Activated CD4-positive, alpha-beta T cell treated with anti-CD3 and anti-CD28 coated beads, Interleukin-2, amount 10 ng/mL, durations not matched to agents 7 days and 5 days (primary cell): ENCODE results near the gene IRGQ. TPM values are rescaled to one million over a fixed set of nuclear protein-coding genes. Genes with fewer than 3 reads are reported as not detected.
A peak's percentile ranks its signal among the peaks of the same experiment; 100 is the strongest.

Experiments
- CTCF ChIA-PET: fragments of 350-600 bp; sonication (Branson Sonifier 250); formaldehyde crosslinking; loops from one replicate; lab custom pipeline; 2021; ENCODE audit warnings: antibody characterized with exemption; lab: Charles Lee
- POLR2A ChIA-PET: fragments of 350-600 bp; sonication (Branson Sonifier 250); formaldehyde crosslinking; loops from one replicate; lab custom pipeline; 2021; ENCODE audit warnings: antibody characterized with exemption; lab: Charles Lee
- DNase-seq: peaks from one replicate; pipeline ENCODE4 v3.0.0-alpha.2; 2020
- H3K27ac Mint-ChIP-seq: one replicate; pipeline ENCODE4 v1.8.0; 2021; ENCODE audit warnings: mild to moderate bottlenecking, moderate library complexity, mixed read lengths
- H3K27me3 Mint-ChIP-seq: one replicate; pipeline ENCODE4 v1.8.0; 2021; ENCODE audit warnings: mixed read lengths
- H3K36me3 Mint-ChIP-seq: one replicate; pipeline ENCODE4 v1.8.0; 2021; ENCODE audit warnings: low read depth, mixed read lengths
- H3K4me1 Mint-ChIP-seq: one replicate; pipeline ENCODE4 v1.8.0; 2021; ENCODE audit warnings: mixed read lengths
- H3K4me3 Mint-ChIP-seq: one replicate; pipeline ENCODE4 v1.8.0; 2021; ENCODE audit warnings: mild to moderate bottlenecking, moderate library complexity, mixed read lengths
- H3K9me3 Mint-ChIP-seq: one replicate; pipeline ENCODE4 v1.8.0; 2021; ENCODE audit warnings: mixed read lengths
- total RNA-seq, 2 experiments: library from RNA; stranded (reverse); gene quantifications; one replicate each; pipeline ENCODE4 v1.2.3, GENCODE V29; 2021

The IRGQ gene
- total RNA-seq, 2 experiments from 2014 or later, result 9.0 to 9.7 TPM

DNA sequence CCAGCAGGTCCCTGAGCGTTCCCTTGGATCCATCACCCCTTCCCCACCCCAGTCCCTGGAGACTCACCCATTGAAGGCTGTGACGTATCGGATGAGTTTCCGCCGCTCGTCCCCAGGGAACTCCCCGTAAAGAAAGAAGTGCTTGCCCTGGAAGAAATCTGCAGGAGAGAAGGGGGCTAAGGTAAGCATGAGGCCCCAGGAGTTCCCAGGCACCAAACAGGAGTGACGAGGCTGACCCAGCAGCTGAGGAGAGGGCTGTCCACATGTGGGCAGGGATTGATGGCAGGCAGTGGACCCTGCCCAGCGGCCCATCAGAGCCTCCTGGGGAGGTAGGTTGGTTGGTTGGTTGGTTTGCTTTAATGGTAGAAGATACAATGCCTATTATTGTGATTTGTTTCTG is 51.9 kb downstream of the IRGQ start:
- no peaks in the 10 kb centered on the region for H3K4me1 Mint-ChIP-seq
- no peak overlapping the region for H3K4me3 Mint-ChIP-seq
- no peak for DNase-seq
- ChIA-PET CTCF (interaction anchor here (1.3 kb wide), 1 partner anchor 11 kb away, joined by 4 read pairs; no protein-coding TSS in a partner anchor), POLR2A (no interaction called here)
- H3K27ac Mint-ChIP-seq, result no peak overlapping the region
- H3K36me3 Mint-ChIP-seq, result peaks cover 35% of the 10 kb centered on the region
- H3K9me3 Mint-ChIP-seq, result peaks cover 3% of the 10 kb centered on the region
- no peaks in the 10 kb centered on the region for H3K27me3 Mint-ChIP-seq

GRCh38 chr19:43541920-43542650 is 53.8 kb downstream of the IRGQ start:
- no peak for DNase-seq
- Mint-ChIP-seq H3K27ac (no peak overlapping the region), H3K9me3 (peaks cover 5% of the 10 kb centered on the region), H3K4me1 (no peaks in the 10 kb centered on the region), H3K27me3 (no peaks in the 10 kb centered on the region), H3K4me3 (no peak overlapping the region), H3K36me3 (peaks cover 51% of the 10 kb centered on the region)
- CTCF ChIA-PET, result interaction anchor here (7.9 kb wide), 1 partner anchor 12 kb away, joined by 46 read pairs; no protein-coding TSS in a partner anchor
- POLR2A ChIA-PET, result no interaction called here

GRCh38 chr19:43540381-43540780 is 55.6 kb downstream of the IRGQ start:
- CTCF ChIA-PET, result interaction anchor here (0.6 to 7.9 kb wide), 2 partner anchors 13 to 39 kb away, joined by 4 to 46 read pairs; no protein-coding TSS in a partner anchor
- DNase-seq, result no peak
- Mint-ChIP-seq H3K27me3 (no peaks in the 10 kb centered on the region), H3K9me3 (peaks cover 5% of the 10 kb centered on the region), H3K4me1 (peaks cover 1% of the 10 kb centered on the region), H3K4me3 (no peak overlapping the region), H3K36me3 (peaks cover 54% of the 10 kb centered on the region), H3K27ac (no peak overlapping the region)
- POLR2A ChIA-PET, result no interaction called here

GRCh38 chr19:43538922-43539321 is 57.0 kb downstream of the IRGQ start:
- peaks cover 55% of the 10 kb centered on the region for H3K36me3 Mint-ChIP-seq
- H3K9me3 Mint-ChIP-seq, result peaks cover 5% of the 10 kb centered on the region
- ChIA-PET POLR2A (no interaction called here), CTCF (interaction anchor here (1.1 to 7.9 kb wide), 2 partner anchors 11 to 15 kb away, joined by 3 to 46 read pairs; no protein-coding TSS in a partner anchor)
- no peaks in the 10 kb centered on the region for H3K27me3 Mint-ChIP-seq
- H3K4me1 Mint-ChIP-seq, result peaks cover 7% of the 10 kb centered on the region
- no peak overlapping the region for H3K27ac Mint-ChIP-seq
- no peak for DNase-seq
- no peak overlapping the region for H3K4me3 Mint-ChIP-seq

DNA sequence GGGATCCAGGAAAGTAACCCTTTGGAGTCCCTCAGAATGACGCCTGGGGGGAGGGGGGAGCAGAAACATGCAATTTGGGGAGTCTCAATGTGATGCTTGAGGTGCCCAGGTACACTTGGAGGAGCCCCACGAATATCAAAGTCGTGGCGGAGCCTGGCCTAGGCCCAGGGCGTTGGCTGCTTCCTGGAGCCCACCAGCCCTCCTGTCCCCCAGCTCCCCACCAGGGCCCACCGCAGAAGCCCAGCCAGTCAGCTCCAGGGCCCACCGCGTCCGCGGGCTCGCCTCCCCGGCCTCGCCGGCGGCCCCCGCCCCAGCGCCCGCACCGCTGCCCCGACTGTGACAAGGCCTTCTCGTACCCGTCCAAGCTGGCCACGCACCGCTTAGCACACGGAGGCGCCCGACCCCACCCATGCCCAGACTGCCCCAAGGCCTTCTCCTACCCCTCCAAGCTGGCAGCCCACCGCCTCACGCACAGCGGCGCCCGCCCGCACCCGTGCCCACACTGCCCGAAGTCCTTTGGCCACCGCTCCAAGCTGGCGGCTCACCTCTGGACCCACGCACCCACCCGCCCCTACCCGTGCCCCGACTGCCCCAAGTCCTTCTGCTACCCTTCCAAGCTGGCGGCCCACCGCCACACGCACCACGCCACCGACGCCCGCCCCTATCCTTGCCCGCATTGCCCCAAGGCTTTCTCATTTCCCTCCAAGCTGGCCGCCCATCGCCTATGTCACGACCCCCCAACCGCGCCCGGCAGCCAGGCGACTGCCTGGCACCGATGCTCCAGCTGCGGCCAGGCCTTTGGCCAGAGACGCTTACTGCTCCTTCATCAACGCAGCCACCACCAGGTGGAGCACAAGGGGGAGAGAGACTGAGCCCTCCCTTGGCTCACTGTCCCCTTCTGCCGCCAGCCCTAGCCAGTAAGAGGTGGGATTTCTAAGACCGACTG is 60.8 kb downstream of the IRGQ start:
- Mint-ChIP-seq H3K4me1 (peaks cover 23% of the 10 kb centered on the region), H3K36me3 (peaks cover 30% of the 10 kb centered on the region), H3K9me3 (peaks cover 5% of the 10 kb centered on the region), H3K27me3 (no peaks in the 10 kb centered on the region), H3K27ac (peak overlapping the region; percentile 81), H3K4me3 (no peak overlapping the region)
- ChIA-PET CTCF (interaction anchor here (1.4 to 7.9 kb wide), 5 partner anchors 10 to 118 kb away, joined by 3 to 46 read pairs (median 9); no protein-coding TSS in a partner anchor), POLR2A (no interaction called here)
- peak; percentile 30 for DNase-seq

Other genes starting within 250 kb of the IRGQ start
- gene CD177, start 242.4 kb downstream of the IRGQ start, total RNA-seq, result not detected
- not detected for gene TEX101, start 181.2 kb downstream of the IRGQ start, total RNA-seq
- gene LYPD3, start 130.5 kb downstream of the IRGQ start, total RNA-seq, result under 1 TPM; 0.73 to 0.84 TPM
- gene PHLDB3, start 91.4 kb downstream of the IRGQ start, total RNA-seq, result 10 to 100 TPM; 11.9 to 18.6 TPM
- 10 to 100 TPM; 66.8 to 73.7 TPM for gene ETHE1, start 68.9 kb downstream of the IRGQ start, total RNA-seq
- 1 to 10 TPM; 6.2 to 6.3 TPM for gene ZNF575, start 62.9 kb downstream of the IRGQ start, total RNA-seq
- 10 to 100 TPM; 41.2 to 42.6 TPM for gene XRCC1, start 20.6 kb downstream of the IRGQ start, total RNA-seq
- 1 to 10 TPM; 4.1 to 5.0 TPM for gene PINLYP, start 20.3 kb downstream of the IRGQ start, total RNA-seq
- 10 to 100 TPM; 14.1 to 14.9 TPM for gene ZNF576, start 461 bp upstream of the IRGQ start, total RNA-seq
- under 1 TPM; 0.50 to 0.79 TPM for gene SRRM5, start 16.0 kb upstream of the IRGQ start, total RNA-seq
- gene ZNF428, start 23.5 kb upstream of the IRGQ start, total RNA-seq, result 10 to 100 TPM; 24.5 to 30.5 TPM
- gene CADM4, start 43.7 kb upstream of the IRGQ start, total RNA-seq, result under 1 TPM; 0.12 to 0.20 TPM
- 10 to 100 TPM; 10.3 TPM for gene PLAUR, start 74.0 kb upstream of the IRGQ start, total RNA-seq
- gene IRGC, start 119.9 kb upstream of the IRGQ start, total RNA-seq, result not detected
- gene SMG9, start 158.8 kb upstream of the IRGQ start, total RNA-seq, result 10 to 100 TPM; 69.1 to 71.0 TPM
- gene KCNN4, start 184.8 kb upstream of the IRGQ start, total RNA-seq, result 10 to 100 TPM; 31.9 to 34.5 TPM
- under 1 TPM; 0.62 to 0.79 TPM for gene LYPD5, start 206.3 kb upstream of the IRGQ start, total RNA-seq
- 1 to 10 TPM; 6.1 to 7.4 TPM for gene ZNF283, start 231.2 kb upstream of the IRGQ start, total RNA-seq